DOHH2 (cell line): ENCODE data around the gene TEDC2.

Experiments
- EZH2phosphoT487 ChIP-seq: fragments of 200-600 bp; sonication (generic); IDR thresholded peaks from 2 replicates; pipeline ENCODE4 v1.6.1; 2017; ENCODE audit warnings: borderline replicate concordance, mild to moderate bottlenecking, antibody characterized with exemption, low read length, moderate library complexity, mixed read lengths
- TF ChIP-seq, protein P1 (sequence below): fragments of 200-600 bp; sonication (generic); IDR thresholded peaks from one replicate; pipeline ENCODE4 v1.5.1; 2014; ENCODE audit warnings: antibody characterized with exemption, mild to moderate bottlenecking, low read depth, low read length; ENCODE audit not compliant: poor library complexity, severe bottlenecking

DNA sequence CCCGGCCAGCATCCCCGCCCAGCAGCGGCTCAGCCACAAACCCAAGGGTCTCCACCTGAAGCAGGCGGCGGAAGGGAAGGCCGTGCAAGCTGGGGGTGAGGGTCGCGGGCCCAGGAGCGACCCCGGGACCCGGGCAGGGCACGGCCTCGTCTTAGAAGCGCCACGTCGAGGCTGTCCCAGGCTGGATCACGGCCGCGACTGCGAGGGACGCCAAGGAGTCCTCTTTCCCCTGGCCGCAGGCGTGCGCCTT is 31.2 kb upstream of the TEDC2 start:
- TF ChIP-seq, protein P1, sequence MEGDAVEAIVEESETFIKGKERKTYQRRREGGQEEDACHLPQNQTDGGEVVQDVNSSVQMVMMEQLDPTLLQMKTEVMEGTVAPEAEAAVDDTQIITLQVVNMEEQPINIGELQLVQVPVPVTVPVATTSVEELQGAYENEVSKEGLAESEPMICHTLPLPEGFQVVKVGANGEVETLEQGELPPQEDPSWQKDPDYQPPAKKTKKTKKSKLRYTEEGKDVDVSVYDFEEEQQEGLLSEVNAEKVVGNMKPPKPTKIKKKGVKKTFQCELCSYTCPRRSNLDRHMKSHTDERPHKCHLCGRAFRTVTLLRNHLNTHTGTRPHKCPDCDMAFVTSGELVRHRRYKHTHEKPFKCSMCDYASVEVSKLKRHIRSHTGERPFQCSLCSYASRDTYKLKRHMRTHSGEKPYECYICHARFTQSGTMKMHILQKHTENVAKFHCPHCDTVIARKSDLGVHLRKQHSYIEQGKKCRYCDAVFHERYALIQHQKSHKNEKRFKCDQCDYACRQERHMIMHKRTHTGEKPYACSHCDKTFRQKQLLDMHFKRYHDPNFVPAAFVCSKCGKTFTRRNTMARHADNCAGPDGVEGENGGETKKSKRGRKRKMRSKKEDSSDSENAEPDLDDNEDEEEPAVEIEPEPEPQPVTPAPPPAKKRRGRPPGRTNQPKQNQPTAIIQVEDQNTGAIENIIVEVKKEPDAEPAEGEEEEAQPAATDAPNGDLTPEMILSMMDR: no peak
- no peak for TF ChIP-seq EZH2phosphoT487
